ENCODE results near the gene SUGCT. TPM values are rescaled to one million over a fixed set of nuclear protein-coding genes. Genes with fewer than 3 reads are reported as not detected.

SUGCT gene
- total RNA-seq, 1 experiment from 2014 or later: 5.4 TPM

- WGBS (ENCODE audit: extremely low coverage, insufficient read length, low lambda C conversion rate): no CpG with 5 or more reads among the region's 3 CpGs
- H3K4ac ChIP-seq (ENCODE audit: low read depth, low read length): no peak overlapping the region
- no peaks in the 10 kb centered on the region for H3K79me1 ChIP-seq (ENCODE audit: insufficient read depth, low read depth, low read length, poor library complexity, severe bottlenecking)
- H2BK20ac ChIP-seq (ENCODE audit: low read depth, low read length, poor library complexity, severe bottlenecking): no peak overlapping the region
- H3K4me2 ChIP-seq (ENCODE audit: insufficient read depth, insufficient read length, low read length): no peak overlapping the region
- no peaks in the 10 kb centered on the region; the same call in 1 of the 2 replicates for H3K27me3 Mint-ChIP-seq (ENCODE audit: low read depth)
- H3K23ac ChIP-seq (ENCODE audit: insufficient read length, low read depth, low read length): no peak overlapping the region
- H3K27ac Mint-ChIP-seq: no peak overlapping the region
- H2BK15ac ChIP-seq (ENCODE audit: low read depth, low read length): no peak overlapping the region
- H2AK5ac ChIP-seq (ENCODE audit: insufficient read length, low read length): no peak overlapping the region
- no peak overlapping the region for H3K56ac ChIP-seq (ENCODE audit: insufficient read length, low read depth, low read length)
- no peaks in the 10 kb centered on the region for H3K79me2 ChIP-seq (ENCODE audit: insufficient read depth, low read length)
- no peak overlapping the region for H2AFZ ChIP-seq (ENCODE audit: low read length)
- no peaks in the 10 kb centered on the region for H3K36me3 Mint-ChIP-seq (ENCODE audit: insufficient read depth in 1 of 3, low read depth in 3 of 3)
- no peaks in the 10 kb centered on the region for H3K23me2 ChIP-seq (ENCODE audit: insufficient read length, low read depth, low read length, poor library complexity, severe bottlenecking)
- no peaks in the 10 kb centered on the region for H3K9me3 Mint-ChIP-seq
- no peaks in the 10 kb centered on the region for H3K4me1 ChIP-seq (ENCODE audit: insufficient read depth, low read length)
- no peak overlapping the region for H2BK12ac ChIP-seq (ENCODE audit: insufficient read length, low read depth, low read length)
- H2BK5ac ChIP-seq (ENCODE audit: insufficient read length, low read length): no peak overlapping the region
- TF ChIP-seq CTCF (conservative IDR thresholded peaks at IDR 0.05): no peak
- H2BK120ac ChIP-seq (ENCODE audit: low read depth, low read length, poor library complexity, severe bottlenecking): no peak overlapping the region
- H4K5ac ChIP-seq (ENCODE audit: insufficient read length, low read depth, low read length): no peak overlapping the region
- no peak overlapping the region for H3K9ac ChIP-seq (ENCODE audit: extremely low read depth, insufficient read length, low read length)
- H3K14ac ChIP-seq (ENCODE audit: insufficient read depth, low read length): no peak overlapping the region
- H3K9me3 ChIP-seq (ENCODE audit: control insufficient read depth, low read depth, low read length): no peaks in the 10 kb centered on the region
- peaks cover 13 to 16% of the 10 kb centered on the region in 2 experiments for H3K4me1 Mint-ChIP-seq
- no peak for DNase-seq
- H4K20me1 ChIP-seq (ENCODE audit: control insufficient read depth, insufficient read depth, insufficient read length): no peaks in the 10 kb centered on the region
- no peaks in the 10 kb centered on the region for H3K27me3 ChIP-seq (ENCODE audit: insufficient read depth, low read length)
- H3T11ph ChIP-seq (ENCODE audit: low read length): no peak overlapping the region
- H4K91ac ChIP-seq (ENCODE audit: insufficient read length, low read depth, low read length): no peak overlapping the region
- H3K18ac ChIP-seq (ENCODE audit: insufficient read length, low read depth, low read length): no peak overlapping the region
- H4K8ac ChIP-seq (replicated peaks; ENCODE audit: insufficient read length, low read depth, low read length): no peak overlapping the region
- H3K4me3 Mint-ChIP-seq: no peak overlapping the region
- H3K27ac ChIP-seq (ENCODE audit: insufficient read length, low read depth, low read length): no peak overlapping the region
Measured at GRCh38 chr7:40640566-40640965, 505.8 kb downstream of the SUGCT start.
